HG02763 (cell line): ENCODE measurements around the gene DYSF.
"Not testable (repeated sequence)": the region's sequence is repeated elsewhere in the genome, so short reads cannot be mapped to it uniquely, and the experiment has no call there.

ENCODE experiments used
- ATAC-seq: cut with Tn5 transposase; IDR thresholded peaks from one replicate; pipeline ENCODE4 v1.9.1; 2021; ENCODE audit warnings: mild to moderate bottlenecking, moderate library complexity; ENCODE audit not compliant: unreplicated experiment

The DYSF gene

GRCh38 chr2:71633086-71633485, 179.7 kb downstream of the DYSF start:
- ATAC-seq, result no peak

GRCh38 chr2:71634567-71634966, 181.2 kb downstream of the DYSF start:
- no peak for ATAC-seq

- ATAC-seq, result no peak
Observed at GRCh38 chr2:71635798-71636197, 182.4 kb downstream of the DYSF start.

- no peak for ATAC-seq
Observed at GRCh38 chr2:71637168-71637567, 183.8 kb downstream of the DYSF start.

- no peak for ATAC-seq
Observed at GRCh38 chr2:71637736-71638135, 184.4 kb downstream of the DYSF start.

GRCh38 chr2:71639735-71640134, 186.4 kb downstream of the DYSF start:
- ATAC-seq, result no peak

GRCh38 chr2:71640489-71640888, 187.1 kb downstream of the DYSF start:
- ATAC-seq, result no peak

- ATAC-seq, result no peak
Observed at GRCh38 chr2:71643674-71644357, 190.5 kb downstream of the DYSF start.

GRCh38 chr2:71646028-71646427, 192.7 kb downstream of the DYSF start:
- no peak for ATAC-seq

GRCh38 chr2:71647356-71647755, 194.0 kb downstream of the DYSF start:
- no peak for ATAC-seq

- no peak for ATAC-seq
Observed at GRCh38 chr2:71655498-71655897, 202.1 kb downstream of the DYSF start.

- not testable (repeated sequence) for ATAC-seq
Observed at GRCh38 chr2:71658256-71658655, 204.9 kb downstream of the DYSF start.

GRCh38 chr2:71658771-71659170, 205.4 kb downstream of the DYSF start:
- ATAC-seq, result no peak

GRCh38 chr2:71659868-71660518, 206.6 kb downstream of the DYSF start:
- no peak for ATAC-seq

GRCh38 chr2:71661782-71662181, 208.4 kb downstream of the DYSF start:
- no peak for ATAC-seq

GRCh38 chr2:71662665-71663394, 209.5 kb downstream of the DYSF start:
- ATAC-seq, result no peak

GRCh38 chr2:71664161-71664560, 210.8 kb downstream of the DYSF start:
- no peak for ATAC-seq

GRCh38 chr2:71665168-71666093, 212.1 kb downstream of the DYSF start:
- no peak for ATAC-seq

GRCh38 chr2:71666094-71666474, 212.7 kb downstream of the DYSF start:
- ATAC-seq, result no peak

- ATAC-seq, result no peak
Observed at GRCh38 chr2:71667256-71668182, 214.2 kb downstream of the DYSF start.
